A673 (cell line): Measurements from ENCODE around the gene CCDC127. TPM values are rescaled to one million over a fixed set of nuclear protein-coding genes. Genes with fewer than 3 reads are reported as not detected.
"Not testable (repeated sequence)": the region's sequence is repeated elsewhere in the genome, so short reads cannot be mapped to it uniquely, and the experiment has no call there.

Experiments used
- BruUV-seq: library from RNA; stranded (reverse); fragments of 400-500 nt; replicated peaks from 2 replicates; lab custom pipeline; 2021; lab: Mats Ljungman, UMichigan
- CTCF ChIA-PET: fragments of 300-600 bp; sonication (Branson Sonifier 250); formaldehyde crosslinking; loops from one replicate; lab custom pipeline; 2022; ENCODE audit warnings: antibody characterized with exemption; lab: Charles Lee
- POLR2A ChIA-PET: fragments of 300-600 bp; sonication (Branson Sonifier 250); formaldehyde crosslinking; loops from one replicate; lab custom pipeline; 2022; ENCODE audit warnings: antibody characterized with exemption; ENCODE audit not compliant: low non-redundant PET; lab: Charles Lee
- DNase-seq: peaks from one replicate; pipeline ENCODE4 v3.0.0-alpha.2; 2015; ENCODE audit warnings: low spot score
- H3K27ac ChIP-seq: fragments of 200-600 bp; sonication (generic); 2 replicates; pipeline ENCODE4 v1.5.1; 2016; ENCODE audit warnings: mixed run types, low read depth, mild to moderate bottlenecking, mixed read lengths, antibody characterized with exemption, low read length; ENCODE audit not compliant: poor library complexity, severe bottlenecking
- H3K27me3 ChIP-seq: fragments of 200-600 bp; sonication (generic); replicated peaks from 2 replicates; pipeline ENCODE4 v1.6.1; 2017; ENCODE audit warnings: mixed run types, low read depth, mild to moderate bottlenecking, mixed read lengths, antibody characterized with exemption, low read length; ENCODE audit not compliant: insufficient read depth, poor library complexity
- H3K36me3 ChIP-seq: fragments of 200-600 bp; sonication (generic); 2 replicates; pipeline ENCODE4 v1.6.1; 2016; ENCODE audit warnings: mixed run types, mild to moderate bottlenecking, mixed read lengths, antibody characterized with exemption, low read length; ENCODE audit not compliant: insufficient read depth, poor library complexity, severe bottlenecking
- H3K4me1 ChIP-seq: fragments of 200-600 bp; sonication (generic); 2 replicates; pipeline ENCODE4 v1.6.1; 2017; ENCODE audit warnings: mixed run types, mild to moderate bottlenecking, mixed read lengths, antibody characterized with exemption, low read length; ENCODE audit not compliant: insufficient read depth, poor library complexity, severe bottlenecking
- H3K4me3 ChIP-seq: fragments of 200-600 bp; sonication (generic); 2 replicates; pipeline ENCODE4 v1.5.1; 2016; ENCODE audit warnings: low read depth, mixed run types, mild to moderate bottlenecking, mixed read lengths, low read length; ENCODE audit not compliant: poor library complexity, severe bottlenecking
- H3K9me3 ChIP-seq: fragments of 200-600 bp; sonication (generic); 2 replicates; pipeline ENCODE4 v1.6.1; 2016; ENCODE audit warnings: mixed run types, low read depth, mild to moderate bottlenecking, mixed read lengths, antibody characterized with exemption, low read length; ENCODE audit not compliant: poor library complexity, severe bottlenecking
- EZH2 ChIP-seq: fragments of 200-600 bp; sonication (generic); IDR thresholded peaks from 2 replicates; pipeline ENCODE4 v1.6.1; 2017; ENCODE audit warnings: borderline replicate concordance, low read depth, mild to moderate bottlenecking, mixed read lengths, antibody characterized with exemption, low read length; ENCODE audit not compliant: poor library complexity, severe bottlenecking
- intact Hi-C: fragments of 100-400 bp; cut with micrococcal nuclease; formaldehyde crosslinking; loops from one replicate; pipeline ENCODE4 v1.10.0; 2022; ENCODE audit not compliant: unreplicated experiment
- total RNA-seq: library from RNA; stranded (reverse); gene quantifications from 2 replicates; pipeline ENCODE4 v1.2.3, GENCODE V29; 2021
- TF ChIP-seq, protein P1 (sequence below): fragments of 300-800, 200-600 bp; sonication (generic); conservative IDR thresholded peaks from 2 replicates; pipeline ENCODE4 v1.5.1; 2017; ENCODE audit warnings: low read depth, mild to moderate bottlenecking, antibody characterized with exemption, low read length, moderate library complexity, mixed read lengths

The CCDC127 gene
- total RNA-seq, 1 experiment from 2014 or later: 8.8 TPM

GRCh38 chr5:225334-225733 is 7.4 kb upstream of the CCDC127 start:
- no TSS peak for BruUV-seq
- Histone ChIP-seq H3K27ac (no peak overlapping the region), H3K36me3 (peaks cover 58% of the 10 kb centered on the region), H3K9me3 (no peaks in the 10 kb centered on the region), H3K4me3 (no peak overlapping the region), H3K4me1 (peaks cover 3% of the 10 kb centered on the region), H3K27me3 (no peaks in the 10 kb centered on the region)
- CTCF ChIA-PET: no interaction called here
- POLR2A ChIA-PET: no interaction called here
- no peak for TF ChIP-seq EZH2
- TF ChIP-seq, protein P1, sequence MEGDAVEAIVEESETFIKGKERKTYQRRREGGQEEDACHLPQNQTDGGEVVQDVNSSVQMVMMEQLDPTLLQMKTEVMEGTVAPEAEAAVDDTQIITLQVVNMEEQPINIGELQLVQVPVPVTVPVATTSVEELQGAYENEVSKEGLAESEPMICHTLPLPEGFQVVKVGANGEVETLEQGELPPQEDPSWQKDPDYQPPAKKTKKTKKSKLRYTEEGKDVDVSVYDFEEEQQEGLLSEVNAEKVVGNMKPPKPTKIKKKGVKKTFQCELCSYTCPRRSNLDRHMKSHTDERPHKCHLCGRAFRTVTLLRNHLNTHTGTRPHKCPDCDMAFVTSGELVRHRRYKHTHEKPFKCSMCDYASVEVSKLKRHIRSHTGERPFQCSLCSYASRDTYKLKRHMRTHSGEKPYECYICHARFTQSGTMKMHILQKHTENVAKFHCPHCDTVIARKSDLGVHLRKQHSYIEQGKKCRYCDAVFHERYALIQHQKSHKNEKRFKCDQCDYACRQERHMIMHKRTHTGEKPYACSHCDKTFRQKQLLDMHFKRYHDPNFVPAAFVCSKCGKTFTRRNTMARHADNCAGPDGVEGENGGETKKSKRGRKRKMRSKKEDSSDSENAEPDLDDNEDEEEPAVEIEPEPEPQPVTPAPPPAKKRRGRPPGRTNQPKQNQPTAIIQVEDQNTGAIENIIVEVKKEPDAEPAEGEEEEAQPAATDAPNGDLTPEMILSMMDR: no peak
- DNase-seq: no peak
- intact Hi-C loops: no loop called here

DNA sequence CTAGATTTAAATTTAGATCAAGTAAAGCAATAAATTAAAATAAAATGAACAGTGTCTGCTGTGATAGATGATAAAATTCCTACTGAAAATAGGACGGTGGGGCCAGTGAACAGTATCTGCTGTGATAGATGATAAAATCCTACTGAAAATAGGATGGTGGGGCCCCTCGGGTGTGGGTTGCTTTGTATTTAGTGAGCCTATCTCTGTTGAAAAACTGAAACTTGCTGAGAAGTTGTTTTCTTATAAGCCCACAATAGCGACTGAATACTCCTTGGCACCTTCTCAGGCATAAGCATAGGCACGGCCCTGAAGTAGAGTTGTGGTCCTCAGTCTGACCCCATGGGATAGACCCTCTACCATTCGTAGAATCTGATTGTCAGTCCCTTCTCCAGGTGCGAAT is 5.8 kb upstream of the CCDC127 start:
- Histone ChIP-seq H3K9me3 (no peaks in the 10 kb centered on the region), H3K4me1 (peaks cover 12% of the 10 kb centered on the region), H3K27ac (no peak overlapping the region), H3K4me3 (no peak overlapping the region), H3K36me3 (peaks cover 44% of the 10 kb centered on the region), H3K27me3 (no peaks in the 10 kb centered on the region)
- BruUV-seq: no TSS peak
- DNase-seq: no peak
- CTCF ChIA-PET: no interaction called here
- intact Hi-C loops: no loop called here
- no peak for TF ChIP-seq EZH2
- TF ChIP-seq, protein P1: no peak
- POLR2A ChIA-PET: no interaction called here

DNA sequence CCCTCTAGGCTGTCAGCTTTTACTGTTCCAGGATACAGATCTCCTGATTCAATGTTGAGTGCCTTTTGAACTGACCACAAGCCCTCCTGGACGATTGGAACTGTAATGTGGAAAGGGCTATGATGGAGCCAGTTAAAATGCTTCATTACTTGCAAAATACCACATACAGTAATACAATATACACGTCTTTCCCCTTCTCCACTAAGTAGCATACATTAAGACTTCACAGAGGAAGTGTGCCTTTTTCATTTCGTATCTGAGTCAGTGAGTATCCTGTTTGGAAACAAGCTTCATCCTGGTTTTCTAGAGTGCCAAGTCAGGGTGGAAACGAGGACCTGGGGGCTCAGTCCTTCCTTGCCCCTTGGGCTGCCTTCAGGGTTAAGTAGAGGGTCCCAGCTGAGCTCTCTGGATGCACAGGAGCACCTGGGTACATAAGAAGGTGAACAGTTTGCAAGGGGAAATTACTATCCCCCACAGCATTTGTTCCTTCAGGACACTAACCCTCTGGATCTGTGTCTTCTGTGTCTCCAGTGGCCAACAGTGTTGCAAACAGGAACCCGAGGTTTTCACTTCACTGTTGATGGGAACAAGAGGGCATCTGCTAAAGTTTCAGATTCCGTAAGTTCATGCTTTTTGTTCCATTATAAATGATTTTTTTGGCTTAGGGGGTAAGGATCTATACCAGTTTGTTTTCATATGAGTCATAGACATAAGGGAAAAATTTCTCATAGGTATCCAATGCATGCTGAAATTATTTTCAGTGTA is 5.2 kb upstream of the CCDC127 start:
- H3K27ac ChIP-seq, DNase-seq, CTCF ChIA-PET, POLR2A ChIA-PET, intact Hi-C loops, H3K9me3 ChIP-seq, H3K27me3 ChIP-seq, H3K4me3 ChIP-seq, BruUV-seq: not testable (repeated sequence)
- Histone ChIP-seq H3K36me3 (peaks cover 38% of the 10 kb centered on the region), H3K4me1 (peaks cover 12% of the 10 kb centered on the region)

DNA sequence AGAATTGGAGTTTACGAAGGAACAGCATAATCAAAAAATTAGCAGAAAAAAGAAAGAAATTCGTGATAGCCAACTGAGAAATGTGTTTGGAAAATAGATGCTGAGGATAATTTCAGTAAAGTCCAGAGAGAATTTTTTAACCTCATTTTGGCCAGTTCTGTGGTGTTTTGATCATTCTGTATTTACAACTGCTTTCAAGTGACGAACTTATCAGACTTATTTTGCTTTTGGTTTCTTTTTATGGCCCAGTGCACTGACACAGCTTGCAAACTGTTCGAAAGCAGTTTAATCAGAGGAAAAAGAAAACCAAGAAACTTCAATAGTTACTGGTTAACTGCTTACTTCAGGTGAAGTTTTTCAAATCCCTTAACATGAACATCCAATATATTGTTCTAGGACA is 2.0 kb upstream of the CCDC127 start:
- Histone ChIP-seq H3K27me3 (no peaks in the 10 kb centered on the region), H3K36me3 (peaks cover 13% of the 10 kb centered on the region), H3K4me3 (peak overlapping the region; percentile 99), H3K9me3 (no peaks in the 10 kb centered on the region), H3K4me1 (peaks cover 12% of the 10 kb centered on the region), H3K27ac (no peak overlapping the region)
- TF ChIP-seq EZH2: no peak
- TF ChIP-seq, protein P1: no peak
- TSS peak; percentile 34 for BruUV-seq
- no peak for DNase-seq
- ChIA-PET CTCF (no interaction called here), POLR2A (no interaction called here)
- intact Hi-C loops: no loop called here
